ENCODE measurements around the gene KCNJ11.

KCNJ11 gene

GRCh38 chr11:17399236-17399635 lies 10.8 kb upstream of the KCNJ11 start:
- Histone ChIP-seq H3K36me3 (ENCODE audit: low read length) (no peaks in the 10 kb centered on the region), H3K9me2 (replicated peaks; ENCODE audit: insufficient read depth, low read length) (no peaks in the 10 kb centered on the region), H4K20me1 (ENCODE audit: low read depth, low read length) (no peaks in the 10 kb centered on the region), H3F3A (ENCODE audit: insufficient read depth) (no peaks in the 10 kb centered on the region), H3K4me3 (ENCODE audit: insufficient read depth, low read length, poor library complexity, severe bottlenecking) (no peak overlapping the region), H3K27ac (ENCODE audit: low read depth, low read length) (no peak overlapping the region), H3K79me2 (ENCODE audit: insufficient read depth, low read length) (no peaks in the 10 kb centered on the region), H3K27me3 (ENCODE audit: low read length) (no peaks in the 10 kb centered on the region), H2AFZ (ENCODE audit: low read depth, low read length, severe bottlenecking) (no peak overlapping the region), H3K9ac (ENCODE audit: low read length) (no peak overlapping the region), H3K9me3 (ENCODE audit: insufficient read depth, low read length) (no peaks in the 10 kb centered on the region), H3K4me2 (ENCODE audit: low read depth, low read length, poor library complexity, severe bottlenecking) (no peak overlapping the region)
- no peak for TF ChIP-seq EZH2phosphoT487 (conservative IDR thresholded peaks at IDR 0.05; ENCODE audit: low read length)
- TF ChIP-seq CTCF (IDR thresholded peaks at IDR 0.05; ENCODE audit: insufficient read depth, low read length, poor library complexity, severe bottlenecking) = no peak

GRCh38 chr11:17397311-17398002 lies 9.0 kb upstream of the KCNJ11 start:
- H3K27me3 ChIP-seq (ENCODE audit: low read length) = no peaks in the 10 kb centered on the region

GRCh38 chr11:17396598-17397310 lies 8.3 kb upstream of the KCNJ11 start:
- Histone ChIP-seq H3K9ac (ENCODE audit: low read length) (no peak overlapping the region), H3K4me3 (ENCODE audit: insufficient read depth, low read length, poor library complexity, severe bottlenecking) (no peak overlapping the region), H3K4me2 (ENCODE audit: low read depth, low read length, poor library complexity, severe bottlenecking) (no peak overlapping the region), H3K36me3 (ENCODE audit: low read length) (no peaks in the 10 kb centered on the region), H4K20me1 (ENCODE audit: low read depth, low read length) (no peaks in the 10 kb centered on the region), H2AFZ (ENCODE audit: low read depth, low read length, severe bottlenecking) (no peak overlapping the region), H3K27ac (ENCODE audit: low read depth, low read length) (no peak overlapping the region), H3F3A (ENCODE audit: insufficient read depth) (no peaks in the 10 kb centered on the region), H3K27me3 (ENCODE audit: low read length) (no peaks in the 10 kb centered on the region), H3K9me2 (replicated peaks; ENCODE audit: insufficient read depth, low read length) (no peaks in the 10 kb centered on the region), H3K79me2 (ENCODE audit: insufficient read depth, low read length) (no peaks in the 10 kb centered on the region), H3K9me3 (ENCODE audit: insufficient read depth, low read length) (no peaks in the 10 kb centered on the region)
- TF ChIP-seq EZH2phosphoT487 (conservative IDR thresholded peaks at IDR 0.05; ENCODE audit: low read length) (no peak), CTCF (IDR thresholded peaks at IDR 0.05; ENCODE audit: insufficient read depth, low read length, poor library complexity, severe bottlenecking) (no peak)

More at GRCh38 chr11:17397311-17398002, 9.0 kb upstream of the KCNJ11 start:
- H3K27ac ChIP-seq (ENCODE audit: low read depth, low read length) = no peak overlapping the region
- H3K9me2 ChIP-seq (replicated peaks; ENCODE audit: insufficient read depth, low read length) = no peaks in the 10 kb centered on the region
- H3K79me2 ChIP-seq (ENCODE audit: insufficient read depth, low read length) = no peaks in the 10 kb centered on the region
- H3K4me2 ChIP-seq (ENCODE audit: low read depth, low read length, poor library complexity, severe bottlenecking) = no peak overlapping the region
- no peak overlapping the region for H3K4me3 ChIP-seq (ENCODE audit: insufficient read depth, low read length, poor library complexity, severe bottlenecking)
- TF ChIP-seq CTCF (IDR thresholded peaks at IDR 0.05; ENCODE audit: insufficient read depth, low read length, poor library complexity, severe bottlenecking) = no peak
- H3K36me3 ChIP-seq (ENCODE audit: low read length) = no peaks in the 10 kb centered on the region
- no peaks in the 10 kb centered on the region for H3K9me3 ChIP-seq (ENCODE audit: insufficient read depth, low read length)
- no peak overlapping the region for H3K9ac ChIP-seq (ENCODE audit: low read length)
- H4K20me1 ChIP-seq (ENCODE audit: low read depth, low read length) = no peaks in the 10 kb centered on the region
- H3F3A ChIP-seq (ENCODE audit: insufficient read depth) = no peaks in the 10 kb centered on the region
- no peak overlapping the region for H2AFZ ChIP-seq (ENCODE audit: low read depth, low read length, severe bottlenecking)
